ENCODE measurements around the gene OPRL1. TPM values are rescaled to one million over a fixed set of nuclear protein-coding genes. Genes with fewer than 3 reads are reported as not detected.

OPRL1 gene
- total and polyA plus RNA-seq, 2 of the 8 experiments (the other 6 are each of a cell fraction or from before 2014, with no cell fraction given): 0.63 to 0.98 TPM

- H3K27ac ChIP-seq (ENCODE audit: low read depth, low read length): no peak overlapping the region
- H2BK12ac ChIP-seq (ENCODE audit: low read depth, low read length): no peak overlapping the region
- H2AFZ ChIP-seq (ENCODE audit: low read length): no peak overlapping the region
- CTCF ChIA-PET (ENCODE audit: partially characterized antibody): interaction anchor here (4.9 to 13.0 kb wide), 3 partner anchors 14 to 31 kb away, joined by 41 to 144 read pairs (median 139); partner anchors contain the start of genes SOX18 and TCEA2
- H3K9ac ChIP-seq (replicated peaks in 1 of 4; ENCODE audit: extremely low read depth in 1 of 4, low read depth in 3 of 4, low read length in 3 of 4): no peak overlapping the region
- no peaks in the 10 kb centered on the region for H3K36me3 ChIP-seq (ENCODE audit: control insufficient read depth in 2 of 4, insufficient read depth in 4 of 4, low read length in 3 of 4)
- POLR2A ChIA-PET (ENCODE audit: partially characterized antibody): no interaction called here
- H3K4me2 ChIP-seq (ENCODE audit: insufficient read depth in 1 of 2, low read depth in 2 of 2, low read length in 2 of 2): no peak overlapping the region
- no peak overlapping the region for H4K8ac ChIP-seq (ENCODE audit: extremely low read depth, insufficient read depth, low read length)
- no peaks in the 10 kb centered on the region for H3K79me2 ChIP-seq (ENCODE audit: control insufficient read depth in 1 of 2, insufficient read depth in 2 of 2, low read length in 2 of 2)
- H2BK120ac ChIP-seq (replicated peaks; ENCODE audit: low read depth, low read length): no peak overlapping the region
- no peak overlapping the region for H3K14ac ChIP-seq (ENCODE audit: insufficient read length)
- H3K79me1 ChIP-seq (ENCODE audit: low read depth, low read length): no peaks in the 10 kb centered on the region
- H2BK20ac ChIP-seq (ENCODE audit: low read length): no peak overlapping the region
- H3K23ac ChIP-seq (ENCODE audit: insufficient read length): no peak overlapping the region
- no peak overlapping the region for H4K91ac ChIP-seq (replicated peaks; ENCODE audit: insufficient read length, low read length)
- peaks cover 6 to 43% (median 34%) of the 10 kb centered on the region in 4 experiments for H3K27me3 ChIP-seq (replicated peaks in 1 of 4; ENCODE audit: control insufficient read depth in 3 of 4, extremely low read depth in 1 of 4, insufficient read depth in 3 of 4, low read length in 3 of 4)
- no peak for DNase-seq (ENCODE audit: low read depth in 1 of 2, low spot score in 2 of 2)
- H3K9me3 ChIP-seq (ENCODE audit: insufficient read depth in 2 of 2, low read depth in 1 of 2, low read length in 1 of 2): no peaks in the 10 kb centered on the region
- no peak overlapping the region for H2BK15ac ChIP-seq (ENCODE audit: low read length)
- peaks cover 1 to 2% of the 10 kb centered on the region in 2 experiments for H4K20me1 ChIP-seq (replicated peaks in 1 of 2; ENCODE audit: control insufficient read depth in 1 of 2, insufficient read depth in 2 of 2, low read length in 2 of 2)
- H2BK5ac ChIP-seq (ENCODE audit: low read depth, low read length): no peak overlapping the region
- no peak overlapping the region for H3K4ac ChIP-seq (replicated peaks; ENCODE audit: insufficient read length, low read depth, low read length)
- H3K23me2 ChIP-seq (ENCODE audit: low read depth, low read length): peaks cover 12% of the 10 kb centered on the region; the same call in 1 of the 2 replicates
- no peak overlapping the region for H3K4me3 ChIP-seq (ENCODE audit: extremely low read depth in 1 of 4, insufficient read depth in 2 of 4, low read depth in 3 of 4, low read length in 4 of 4)
- no peak overlapping the region for H4K5ac ChIP-seq (ENCODE audit: insufficient read length, low read depth, low read length)
- H3K56ac ChIP-seq (replicated peaks; ENCODE audit: insufficient read length, low read depth, low read length): no peak overlapping the region
- FAIRE-seq: no peak
- peaks cover 0 to 18% (median 10%) of the 10 kb centered on the region in 4 experiments; a peak in 6 of 7 replicates for H3K4me1 ChIP-seq (replicated peaks in 1 of 4; ENCODE audit: control insufficient read depth in 3 of 4, insufficient read depth in 4 of 4, low read length in 3 of 4)
- no peak overlapping the region for H3K18ac ChIP-seq (ENCODE audit: extremely low read depth, low read length)
- TF ChIP-seq CTCF (IDR thresholded peaks at IDR 0.05; ENCODE audit: control extremely low read depth in 1 of 3, insufficient read depth in 1 of 3, low read depth in 1 of 3, low read length in 3 of 3): no peak
- TF ChIP-seq BACH1 (IDR thresholded peaks at IDR 0.05; ENCODE audit: low read length): no peak
- TF ChIP-seq RXRA (IDR thresholded peaks at IDR 0.05; ENCODE audit: insufficient read depth, low read depth, low read length): no peak
- no peak for TF ChIP-seq ZNF274 (IDR thresholded peaks at IDR 0.05; ENCODE audit: borderline replicate concordance, extremely low read depth, low read length)
- WGBS, 2 experiments (ENCODE audit: extremely low coverage in 1 of 2, insufficient coverage in 1 of 2, insufficient read length in 1 of 2, insufficient replicate concordance in 2 of 2, low coverage in 1 of 2, low lambda C conversion rate in 2 of 2, missing lambda C conversion rate in 1 of 2): 97% methylated on average over 7 of the region's 11 CpGs; no CpG with 5 or more reads in 1 of the 2 experiments
- no peak overlapping the region for H2AK5ac ChIP-seq (ENCODE audit: low read depth, low read length)
Observed at GRCh38 chr20:64086801-64087200, 6.9 kb downstream of the OPRL1 start.
